Inflammatory macrophage treated with lipopolysaccharide for 4 hours (primary cell): Measurements from ENCODE around the gene UFL1.

Source experiments
- DNase-seq: peaks from one replicate; pipeline ENCODE4 v3.0.0-alpha.2; 2020

The UFL1 gene

GRCh38 chr6:96576221-96576620 lies 54.6 kb downstream of the UFL1 start:
- no peak for DNase-seq

GRCh38 chr6:96582021-96582420 lies 60.4 kb downstream of the UFL1 start:
- DNase-seq: no peak

- DNase-seq: no peak
Observed at GRCh38 chr6:96582436-96582835, 60.8 kb downstream of the UFL1 start.

- no peak for DNase-seq
Observed at GRCh38 chr6:96604420-96604819, 82.8 kb downstream of the UFL1 start.
